COLO829 (cell line): ENCODE results near the gene PCDH12.

ENCODE experiments used
- DNase-seq: peaks from one replicate; pipeline ENCODE4 v3.0.0; 2012; ENCODE audit warnings: low spot score

Gene PCDH12

GRCh38 chr5:141958113-141958512 lies at the start of gene PCDH12:
Gene PCDH12, minus strand, starts transcription at chr5:141958202. Its CDS starts 351 bp downstream, at chr5:141957851.
- DNase-seq = no peak

GRCh38 chr5:142007237-142007544 lies 49.2 kb upstream of the PCDH12 start:
- no peak for DNase-seq

- DNase-seq = no peak
These were observed 48.6 kb upstream of the PCDH12 start for GRCh38 chr5:142006363-142007236.

GRCh38 chr5:142003266-142003800 lies 45.3 kb upstream of the PCDH12 start:
- no peak for DNase-seq

GRCh38 chr5:142000704-142001484 lies 42.9 kb upstream of the PCDH12 start:
- no peak for DNase-seq

- no peak for DNase-seq
These were observed 42.2 kb upstream of the PCDH12 start for GRCh38 chr5:142000173-142000572.

- no peak for DNase-seq
These were observed 39.5 kb upstream of the PCDH12 start for GRCh38 chr5:141997358-141997960.

GRCh38 chr5:141995656-141996055 lies 37.7 kb upstream of the PCDH12 start:
- DNase-seq = no peak

GRCh38 chr5:141994511-141995136 lies 36.6 kb upstream of the PCDH12 start:
- DNase-seq = peak; percentile 48

- no peak for DNase-seq
These were observed 34.5 kb upstream of the PCDH12 start for GRCh38 chr5:141992349-141992963.

- DNase-seq = no peak
These were observed 31.7 kb upstream of the PCDH12 start for GRCh38 chr5:141989720-141990119.

GRCh38 chr5:141986072-141986471 lies 28.1 kb upstream of the PCDH12 start:
- no peak for DNase-seq

GRCh38 chr5:141982626-141983025 lies 24.6 kb upstream of the PCDH12 start:
- no peak for DNase-seq

GRCh38 chr5:141978389-141978788 lies 20.4 kb upstream of the PCDH12 start:
- no peak for DNase-seq

GRCh38 chr5:141976176-141976575 lies 18.2 kb upstream of the PCDH12 start:
- no peak for DNase-seq

GRCh38 chr5:141973871-141974595 lies 16.0 kb upstream of the PCDH12 start:
- no peak for DNase-seq

GRCh38 chr5:141969783-141970771 lies 12.1 kb upstream of the PCDH12 start:
- peak; percentile 45 for DNase-seq

- peak; percentile 71 for DNase-seq
These were observed 11.1 kb upstream of the PCDH12 start, which contains the start of gene RNF14 for GRCh38 chr5:141968914-141969608. Gene RNF14, plus strand, starts transcription at chr5:141969105. Its CDS starts 4,484 bp downstream, at chr5:141973589.

GRCh38 chr5:141966963-141967333 lies 8.9 kb upstream of the PCDH12 start:
- DNase-seq = no peak
